Mucosa of rectum (tissue), 2 donors: ENCODE measurements around the gene SCT.
A peak's percentile ranks its signal among the peaks of the same experiment; 100 is the strongest.

ENCODE experiments used
- H3K27ac ChIP-seq, 2 donors: one replicate each; pipeline ENCODE4 v1.7.0; 2013; ENCODE audit warnings: inconsistent platforms in 2 of 2, low read depth in 2 of 2, low read length in 2 of 2
- H3K27me3 ChIP-seq, 2 donors: one replicate each; pipeline ENCODE4 v1.7.0; 2013; ENCODE audit warnings: low read length in 2 of 2; ENCODE audit not compliant: control insufficient read depth in 2 of 2, insufficient read depth in 2 of 2
- H3K36me3 ChIP-seq, 2 donors: one replicate each; pipeline ENCODE4 v1.7.0; 2013; ENCODE audit warnings: low read length in 2 of 2; ENCODE audit not compliant: control insufficient read depth in 2 of 2, insufficient read depth in 2 of 2
- H3K4me1 ChIP-seq, 2 donors: one replicate each; pipeline ENCODE4 v1.7.0; 2013; ENCODE audit warnings: low read length in 2 of 2, mild to moderate bottlenecking in 1 of 2; ENCODE audit not compliant: control insufficient read depth in 2 of 2, insufficient read depth in 2 of 2
- H3K4me3 ChIP-seq, 2 donors: one replicate each; pipeline ENCODE4 v1.7.0; 2013; ENCODE audit warnings: low read length in 2 of 2
- H3K9ac ChIP-seq, 2 donors: one replicate each; pipeline ENCODE4 v1.7.0; 2013; ENCODE audit warnings: low read length in 2 of 2, low read depth in 1 of 2, mild to moderate bottlenecking in 1 of 2
- H3K9me3 ChIP-seq, 2 donors: one replicate each; pipeline ENCODE4 v1.7.0; 2013; ENCODE audit warnings: low read length in 2 of 2; ENCODE audit not compliant: control insufficient read depth in 2 of 2
- donor health status: healthy.
- donor health status: Normal muscosa, but diverticular disease.

SCT gene

GRCh38 chr11:626475-627307, at the start of gene SCT:
Gene SCT (minus strand): TSS chr11:627181. CDS start chr11:627143, 38 bp downstream.
- H3K27ac ChIP-seq: peak within 1 kb of the TSS in 1 of 2 donors; percentile 99
- H3K9me3 ChIP-seq: no peaks in the 10 kb centered on the region
- peaks cover 0 to 4% of the 10 kb centered on the region in 2 donors for H3K27me3 ChIP-seq
- peaks cover 11 to 20% of the 10 kb centered on the region in 2 donors for H3K4me1 ChIP-seq
- no peak within 1 kb of the TSS for H3K9ac ChIP-seq
- H3K36me3 ChIP-seq: no peaks in the 10 kb centered on the region
- no peak within 1 kb of the TSS for H3K4me3 ChIP-seq

GRCh38 chr11:674406-674805, 47.4 kb upstream of the SCT start:
- Histone ChIP-seq H3K27ac (no peak overlapping the region), H3K36me3 (peaks cover 18 to 23% of the 10 kb centered on the region in 2 donors), H3K27me3 (no peaks in the 10 kb centered on the region), H3K4me3 (no peak overlapping the region), H3K9me3 (no peaks in the 10 kb centered on the region), H3K9ac (no peak overlapping the region), H3K4me1 (no peaks in the 10 kb centered on the region)

- no peak overlapping the region for H3K4me3 ChIP-seq
- no peak overlapping the region for H3K9ac ChIP-seq
- no peak overlapping the region for H3K27ac ChIP-seq
- H3K4me1 ChIP-seq: no peaks in the 10 kb centered on the region
- peaks cover 16 to 21% of the 10 kb centered on the region in 2 donors for H3K36me3 ChIP-seq
- H3K9me3 ChIP-seq: no peaks in the 10 kb centered on the region
- no peaks in the 10 kb centered on the region for H3K27me3 ChIP-seq
Measured at GRCh38 chr11:673866-674265, 46.9 kb upstream of the SCT start.

- H3K4me1 ChIP-seq: peaks cover 0 to 3% of the 10 kb centered on the region in 2 donors
- peak overlapping the region in 1 of 2 donors; percentile 26 for H3K9ac ChIP-seq
- H3K27me3 ChIP-seq: no peaks in the 10 kb centered on the region
- H3K9me3 ChIP-seq: no peaks in the 10 kb centered on the region
- peaks cover 3 to 12% of the 10 kb centered on the region in 2 donors for H3K36me3 ChIP-seq
- no peak overlapping the region for H3K4me3 ChIP-seq
- H3K27ac ChIP-seq: peak overlapping the region; percentile 72 to 75
Measured at GRCh38 chr11:665704-666281, 38.8 kb upstream of the SCT start.

- Histone ChIP-seq H3K27me3 (no peaks in the 10 kb centered on the region), H3K4me3 (no peak overlapping the region), H3K27ac (peak overlapping the region; percentile 72 to 75), H3K9ac (peak overlapping the region in 1 of 2 donors; percentile 26), H3K9me3 (no peaks in the 10 kb centered on the region), H3K36me3 (peaks cover 3 to 12% of the 10 kb centered on the region in 2 donors), H3K4me1 (peaks cover 0 to 3% of the 10 kb centered on the region in 2 donors)
Measured at GRCh38 chr11:665062-665703, 38.2 kb upstream of the SCT start.

- Histone ChIP-seq H3K36me3 (peaks cover 14 to 21% of the 10 kb centered on the region in 2 donors), H3K9me3 (no peaks in the 10 kb centered on the region), H3K4me3 (no peak overlapping the region), H3K4me1 (peaks cover 0 to 3% of the 10 kb centered on the region in 2 donors), H3K27me3 (no peaks in the 10 kb centered on the region), H3K27ac (no peak overlapping the region), H3K9ac (no peak overlapping the region)
Measured at GRCh38 chr11:662689-663274, 35.8 kb upstream of the SCT start.

GRCh38 chr11:660681-661444, 33.9 kb upstream of the SCT start:
- Histone ChIP-seq H3K9ac (no peak overlapping the region), H3K4me3 (no peak overlapping the region), H3K27ac (no peak overlapping the region), H3K27me3 (no peaks in the 10 kb centered on the region), H3K9me3 (no peaks in the 10 kb centered on the region), H3K4me1 (peaks cover 0 to 3% of the 10 kb centered on the region in 2 donors), H3K36me3 (peaks cover 14 to 19% of the 10 kb centered on the region in 2 donors)

GRCh38 chr11:660281-660680, 33.3 kb upstream of the SCT start:
- no peak overlapping the region for H3K9ac ChIP-seq
- no peaks in the 10 kb centered on the region for H3K27me3 ChIP-seq
- no peak overlapping the region for H3K4me3 ChIP-seq
- peaks cover 3 to 5% of the 10 kb centered on the region in 2 donors for H3K4me1 ChIP-seq
- no peak overlapping the region for H3K27ac ChIP-seq
- H3K36me3 ChIP-seq: peaks cover 12 to 14% of the 10 kb centered on the region in 2 donors
- H3K9me3 ChIP-seq: no peaks in the 10 kb centered on the region

GRCh38 chr11:659532-660085, 32.6 kb upstream of the SCT start:
- H3K27ac ChIP-seq: no peak overlapping the region
- no peaks in the 10 kb centered on the region for H3K9me3 ChIP-seq
- no peak overlapping the region for H3K4me3 ChIP-seq
- H3K36me3 ChIP-seq: peaks cover 12 to 14% of the 10 kb centered on the region in 2 donors
- H3K4me1 ChIP-seq: peaks cover 6 to 10% of the 10 kb centered on the region in 2 donors
- H3K27me3 ChIP-seq: no peaks in the 10 kb centered on the region
- no peak overlapping the region for H3K9ac ChIP-seq
